Measurements from ENCODE around the gene HEXIM2. TPM values are rescaled to one million over a fixed set of nuclear protein-coding genes. Genes with fewer than 3 reads are reported as not detected.

Gene HEXIM2
- total and polyA plus RNA-seq, 2 of the 4 experiments (the other 2 are of a cell fraction), result 4.5 to 6.1 TPM

- H4K5ac ChIP-seq (ENCODE audit: low read depth, low read length), result peak overlapping the region; percentile 5
- H3K4me2 ChIP-seq (ENCODE audit: low read depth, low read length), result peak overlapping the region; percentile 75
- H3K4me1 ChIP-seq (ENCODE audit: control insufficient read depth, insufficient read depth, low read length), result peaks cover 11% of the 10 kb centered on the region
- peak overlapping the region; percentile 71 for H2AK5ac ChIP-seq (ENCODE audit: low read depth, low read length)
- H3K14ac ChIP-seq (replicated peaks; ENCODE audit: low read depth, low read length), result peak overlapping the region; percentile 71
- no peak overlapping the region for H2BK5ac ChIP-seq (ENCODE audit: low read depth, low read length, poor library complexity, severe bottlenecking)
- H2AFZ ChIP-seq (replicated peaks; ENCODE audit: low read length, poor library complexity), result peak overlapping the region; percentile 91
- no peak overlapping the region for H3K18ac ChIP-seq (ENCODE audit: low read depth, low read length)
- H4K8ac ChIP-seq (ENCODE audit: low read depth in 2 of 2, low read length in 2 of 2), result peak overlapping the region; percentile 55 to 91
- ChIA-PET POLR2A (ENCODE audit: unreplicated experiment) (interaction anchor here (0.6 to 2.4 kb wide), 4 partner anchors 13 to 87 kb away, joined by 3 to 33 read pairs (median 6); partner anchors contain the start of genes HEXIM1 and HEXIM2), CTCF (interaction anchor here (0.6 to 2.3 kb wide), 43 partner anchors 8 to 290 kb away, joined by 3 to 59 read pairs (median 4); partner anchors contain the start of genes HEXIM1, HEXIM2 and MAP3K14)
- H3K27me3 ChIP-seq (ENCODE audit: control insufficient read depth, insufficient read depth, low read length), result no peaks in the 10 kb centered on the region
- H3K9ac ChIP-seq (ENCODE audit: low read depth, low read length), result peak overlapping the region; percentile 44
- H2BK20ac ChIP-seq (ENCODE audit: low read depth, low read length), result no peak overlapping the region
- peak overlapping the region; percentile 45; the same call in 1 of the 2 replicates for H3K56ac ChIP-seq (ENCODE audit: extremely low read depth, insufficient read depth, low read length)
- H3K4me3 ChIP-seq (ENCODE audit: insufficient read depth, low read depth, low read length), result peak overlapping the region; percentile 47
- H3K23ac ChIP-seq (ENCODE audit: low read depth, low read length), result peak overlapping the region; percentile 11; the same call in 1 of the 2 replicates
- dilution Hi-C loops (cut with HindIII; ENCODE audit: low sequenced_read_pairs, unreplicated experiment) (no loop called here), in situ Hi-C loops (cut with MboI; ENCODE audit: low sequenced_read_pairs) (loop anchor here (5.0 kb wide), 1 partner anchor 61 kb away; no protein-coding TSS in a partner anchor), intact Hi-C loops (cut with micrococcal nuclease) (loop anchor here (1.0 kb wide), 2 partner anchors 25 to 61 kb away; partner anchors contain the start of gene HEXIM2)
- peak overlapping the region; percentile 81 for H3K4ac ChIP-seq (ENCODE audit: low read depth, low read length)
- H2BK15ac ChIP-seq (ENCODE audit: low read depth, low read length), result no peak overlapping the region
- H3K79me1 ChIP-seq (ENCODE audit: low read depth in 1 of 2, low read length in 2 of 2), result peaks cover 10 to 16% of the 10 kb centered on the region in 2 experiments; a peak in 3 of 4 replicates
- 66% methylated on average over 13 of the region's 21 CpGs; no CpG with 5 or more reads in 1 of the 2 experiments for WGBS, 2 experiments (ENCODE audit: extremely low coverage in 2 of 2, insufficient read length in 1 of 2)
- H3K9me1 ChIP-seq (ENCODE audit: insufficient read depth, low read length), result peaks cover 4% of the 10 kb centered on the region
- no peaks in the 10 kb centered on the region for H3K9me3 ChIP-seq (ENCODE audit: control insufficient read depth, insufficient read depth, low read length)
- no TSS peak for BruUV-seq (replicated peaks)
- H2BK120ac ChIP-seq (ENCODE audit: low read depth, low read length), result peak overlapping the region; percentile 15; the same call in 1 of the 2 replicates
- H4K20me1 ChIP-seq (ENCODE audit: insufficient read depth, low read length), result peaks cover 5% of the 10 kb centered on the region; the same call in 1 of the 2 replicates
- DNase-seq (no peak), ATAC-seq (ENCODE audit: low read depth) (no peak)
- H2AK9ac ChIP-seq (replicated peaks; ENCODE audit: low read depth, low read length, poor library complexity), result peak overlapping the region; percentile 92
- H3K27ac ChIP-seq (ENCODE audit: insufficient read depth, low read length), result peak overlapping the region; percentile 4
- H3K36me3 ChIP-seq (ENCODE audit: control insufficient read depth, insufficient read depth, low read length), result peaks cover 2% of the 10 kb centered on the region; the same call in 1 of the 2 replicates
- H4K91ac ChIP-seq (ENCODE audit: insufficient read depth, low read depth, low read length), result 0 out of 2 replicates have a peak overlapping the region, but pooled peaks have one; percentile 29
- TF ChIP-seq SMC3 (IDR thresholded peaks at IDR 0.05; ENCODE audit: low read depth, low read length) (no peak), USF2 (IDR thresholded peaks at IDR 0.05; ENCODE audit: low read depth, low read length) (no peak), MXI1 (IDR thresholded peaks at IDR 0.05; ENCODE audit: borderline replicate concordance, low read depth, low read length) (no peak), CEBPB (IDR thresholded peaks at IDR 0.05; ENCODE audit: low read depth, low read length) (no peak), BHLHE40 (IDR thresholded peaks at IDR 0.05; ENCODE audit: low read depth, low read length) (no peak), POLR2A (IDR thresholded peaks at IDR 0.05; ENCODE audit: low read depth, low read length) (no peak), RAD21 (IDR thresholded peaks at IDR 0.05; ENCODE audit: low read length) (no peak), RFX5 (IDR thresholded peaks at IDR 0.05; ENCODE audit: low read depth, low read length) (no peak), CTCF (conservative IDR thresholded peaks at IDR 0.05; ENCODE audit: low read depth, low read length) (no peak), CHD1 (IDR thresholded peaks at IDR 0.05; ENCODE audit: low read depth, low read length) (no peak), NFE2L2 (IDR thresholded peaks at IDR 0.05; ENCODE audit: low read depth, low read length) (no peak), RCOR1 (IDR thresholded peaks at IDR 0.05; ENCODE audit: insufficient replicate concordance, low read length) (no peak), MAFK (IDR thresholded peaks at IDR 0.05; ENCODE audit: low read depth, low read length) (no peak), FOS (IDR thresholded peaks at IDR 0.05; ENCODE audit: low read depth, low read length) (no peak), MAZ (IDR thresholded peaks at IDR 0.05; ENCODE audit: borderline replicate concordance, low read depth, low read length) (no peak)
Measured at GRCh38 chr17:45135978-45136791, 25.5 kb upstream of the HEXIM2 start.

Measured in IMR-90 (cell line).